GM12872 (cell line): ENCODE results near the gene OSBPL9.

Source experiments
- TF ChIP-seq, protein P1 (sequence below): IDR thresholded peaks from 3 replicates; pipeline ENCODE4 v1.5.1; 2011; ENCODE audit warnings: low read depth, mild to moderate bottlenecking, low read length, moderate library complexity; ENCODE audit not compliant: insufficient read depth

Gene OSBPL9

DNA sequence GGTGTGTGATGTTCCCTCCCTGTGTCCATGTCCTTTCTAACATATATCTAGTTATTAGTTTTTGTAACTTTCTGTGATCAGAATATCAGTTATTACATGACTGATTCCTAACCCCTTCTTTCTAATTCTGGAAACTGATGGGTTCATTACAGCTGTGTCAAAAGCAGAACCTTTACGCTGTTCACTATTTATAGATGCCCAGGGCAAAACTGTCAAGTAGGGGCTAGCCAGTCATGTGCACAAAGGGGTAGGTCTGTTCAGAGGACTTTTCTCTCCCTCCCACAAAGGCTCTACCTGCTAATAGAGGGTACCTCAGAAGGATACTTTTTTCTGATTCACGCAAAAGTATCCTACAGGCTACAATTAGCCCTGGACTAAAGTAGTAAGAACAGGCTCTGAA lies 182.5 kb downstream of the OSBPL9 start:
- TF ChIP-seq, protein P1, sequence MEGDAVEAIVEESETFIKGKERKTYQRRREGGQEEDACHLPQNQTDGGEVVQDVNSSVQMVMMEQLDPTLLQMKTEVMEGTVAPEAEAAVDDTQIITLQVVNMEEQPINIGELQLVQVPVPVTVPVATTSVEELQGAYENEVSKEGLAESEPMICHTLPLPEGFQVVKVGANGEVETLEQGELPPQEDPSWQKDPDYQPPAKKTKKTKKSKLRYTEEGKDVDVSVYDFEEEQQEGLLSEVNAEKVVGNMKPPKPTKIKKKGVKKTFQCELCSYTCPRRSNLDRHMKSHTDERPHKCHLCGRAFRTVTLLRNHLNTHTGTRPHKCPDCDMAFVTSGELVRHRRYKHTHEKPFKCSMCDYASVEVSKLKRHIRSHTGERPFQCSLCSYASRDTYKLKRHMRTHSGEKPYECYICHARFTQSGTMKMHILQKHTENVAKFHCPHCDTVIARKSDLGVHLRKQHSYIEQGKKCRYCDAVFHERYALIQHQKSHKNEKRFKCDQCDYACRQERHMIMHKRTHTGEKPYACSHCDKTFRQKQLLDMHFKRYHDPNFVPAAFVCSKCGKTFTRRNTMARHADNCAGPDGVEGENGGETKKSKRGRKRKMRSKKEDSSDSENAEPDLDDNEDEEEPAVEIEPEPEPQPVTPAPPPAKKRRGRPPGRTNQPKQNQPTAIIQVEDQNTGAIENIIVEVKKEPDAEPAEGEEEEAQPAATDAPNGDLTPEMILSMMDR = no peak

DNA sequence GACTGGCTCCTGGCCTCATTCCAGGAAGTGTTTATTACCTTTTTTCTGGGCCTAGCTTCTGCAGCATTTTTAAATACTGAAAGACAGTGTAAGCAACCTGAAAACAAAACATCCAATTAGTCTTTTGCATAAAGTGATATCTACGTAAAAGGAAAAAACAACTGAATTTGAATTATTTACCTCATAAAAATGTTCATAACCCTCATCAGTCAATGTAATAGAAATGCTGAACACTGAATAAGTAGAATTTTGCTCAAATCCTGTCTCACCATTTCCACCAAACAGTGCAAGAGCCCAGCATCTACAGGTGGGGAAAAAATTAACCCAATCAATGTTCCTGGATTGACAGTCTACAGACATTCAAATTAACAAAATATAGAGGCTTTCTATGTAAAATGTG lies 197.6 kb downstream of the OSBPL9 start:
- TF ChIP-seq, protein P1 = no peak

DNA sequence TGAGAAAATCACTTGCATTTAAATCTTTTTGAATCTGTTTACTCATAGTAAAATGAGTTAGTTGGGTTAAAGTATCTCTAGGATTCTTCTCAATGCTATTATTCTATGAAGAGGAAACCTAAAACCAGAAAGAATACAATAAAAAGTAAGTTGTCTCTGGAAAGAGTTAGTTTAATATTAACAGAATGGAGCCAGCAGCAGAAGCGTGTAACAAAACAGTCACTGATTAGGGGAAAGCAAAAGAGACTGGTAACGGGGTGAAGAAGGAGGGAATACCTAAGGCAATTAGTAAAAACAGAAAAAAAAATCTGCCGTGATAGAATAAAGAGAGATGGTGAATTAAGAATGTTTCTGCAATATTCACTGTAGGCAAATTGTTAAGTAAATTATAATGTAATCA lies 201.6 kb downstream of the OSBPL9 start:
- TF ChIP-seq, protein P1 = no peak

DNA sequence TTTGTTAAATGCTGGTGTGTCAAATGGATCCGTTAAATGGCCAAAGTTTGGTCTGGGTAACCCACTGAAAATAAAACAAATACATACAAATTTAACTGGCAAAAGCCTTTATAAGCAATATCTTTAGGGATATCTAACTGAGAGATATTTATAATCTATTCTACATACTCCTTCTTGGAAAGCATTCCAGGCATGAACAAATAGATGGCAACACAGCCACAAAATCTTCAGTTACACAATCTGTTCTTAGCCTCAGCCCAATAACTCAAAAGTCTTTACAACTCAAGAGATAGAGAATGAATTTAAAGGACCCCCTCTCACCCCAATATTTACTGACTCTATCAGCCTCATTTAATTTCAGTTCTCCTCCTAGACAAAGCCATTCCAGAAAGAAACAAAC lies 202.9 kb downstream of the OSBPL9 start:
- TF ChIP-seq, protein P1 = no peak

DNA sequence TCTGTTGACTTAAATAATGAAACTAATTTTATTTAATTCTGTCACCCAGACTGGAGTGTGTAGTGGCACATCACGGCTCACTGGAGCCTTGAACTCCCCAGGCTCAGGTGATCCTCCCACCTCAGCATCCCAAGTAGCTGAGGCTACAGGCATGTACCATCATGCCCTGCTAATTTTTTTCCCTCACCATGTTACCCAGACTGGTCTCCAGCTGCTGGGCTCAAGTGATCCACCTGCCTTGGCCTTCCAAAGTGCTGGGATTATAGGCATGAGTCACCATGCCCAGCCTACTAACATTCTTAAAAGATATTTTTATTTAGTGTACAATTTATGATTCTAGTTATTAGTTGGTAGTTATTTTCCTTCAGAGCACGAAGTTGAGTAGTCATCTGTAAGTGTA lies 212.2 kb downstream of the OSBPL9 start:
- TF ChIP-seq, protein P1 = no peak

DNA sequence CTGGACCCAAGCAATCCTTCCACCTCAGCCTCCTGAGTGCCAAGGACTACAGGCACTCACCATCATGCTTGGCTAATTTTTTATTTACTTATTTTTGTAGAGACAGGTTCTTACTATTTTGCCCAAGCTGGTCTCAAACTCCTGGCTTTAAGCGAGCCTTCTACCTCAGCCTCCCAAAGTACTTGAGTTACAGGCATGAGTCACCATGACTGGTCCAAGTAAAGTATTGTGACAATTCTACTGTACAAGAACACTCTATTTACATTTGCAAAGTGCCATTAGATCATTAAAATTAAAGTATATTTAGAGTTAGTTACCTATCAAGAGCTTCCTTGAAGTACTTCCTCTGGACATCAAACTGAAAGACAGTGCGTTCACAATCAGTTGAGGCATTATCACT lies 216.8 kb downstream of the OSBPL9 start:
- TF ChIP-seq, protein P1 = no peak

DNA sequence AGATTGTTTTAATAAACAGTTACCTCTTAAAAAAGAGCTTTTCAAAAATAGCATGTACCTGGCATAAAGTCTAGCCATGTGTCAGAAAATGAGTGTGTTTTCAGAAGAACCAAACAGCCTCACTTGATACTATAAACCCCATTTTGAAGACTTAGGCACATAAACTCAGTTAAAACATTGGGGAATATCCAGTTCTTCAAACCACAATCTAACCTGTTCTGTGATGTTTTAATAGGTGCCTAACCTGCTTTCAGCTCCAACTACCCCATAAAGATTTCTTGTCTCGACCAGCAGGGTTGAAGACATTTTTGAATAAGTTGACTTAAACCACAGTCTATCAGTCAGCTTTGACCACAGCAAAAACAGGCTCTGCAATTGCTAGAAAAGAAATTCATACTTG lies 220.4 kb downstream of the OSBPL9 start:
- TF ChIP-seq, protein P1 = no peak
